ENCODE measurements around the gene EIF4G3.

Gene EIF4G3

GRCh38 chr1:20993716-20994575, 182.8 kb downstream of the EIF4G3 start:
- Histone ChIP-seq H3F3A (ENCODE audit: insufficient read depth, low read length) (no peaks in the 10 kb centered on the region), H3K27me3 (ENCODE audit: insufficient read depth, low read length) (no peaks in the 10 kb centered on the region), H3K4me2 (ENCODE audit: low read length) (no peak overlapping the region), H3K36me3 (ENCODE audit: insufficient read depth, low read length) (no peaks in the 10 kb centered on the region), H3K4me1 (ENCODE audit: insufficient read depth, low read length, severe bottlenecking) (peaks cover 10% of the 10 kb centered on the region), H3K9me2 (ENCODE audit: low read depth, low read length) (no peaks in the 10 kb centered on the region), H3K9me3 (ENCODE audit: low read length) (no peaks in the 10 kb centered on the region), H3K27ac (ENCODE audit: low read depth, low read length, poor library complexity, severe bottlenecking) (no peak overlapping the region), H4K20me1 (ENCODE audit: insufficient read depth, low read length) (no peaks in the 10 kb centered on the region), H3K79me2 (ENCODE audit: insufficient read depth, low read length) (no peaks in the 10 kb centered on the region), H3K9ac (ENCODE audit: low read length) (no peak overlapping the region), H3K4me3 (ENCODE audit: low read depth, low read length, poor library complexity, severe bottlenecking) (no peak overlapping the region), H2AFZ (ENCODE audit: low read length) (no peak overlapping the region)
- TF ChIP-seq EZH2 (IDR thresholded peaks at IDR 0.05; ENCODE audit: borderline replicate concordance, low read length) (no peak), CTCF (IDR thresholded peaks at IDR 0.05; ENCODE audit: low read length) (no peak)

DNA sequence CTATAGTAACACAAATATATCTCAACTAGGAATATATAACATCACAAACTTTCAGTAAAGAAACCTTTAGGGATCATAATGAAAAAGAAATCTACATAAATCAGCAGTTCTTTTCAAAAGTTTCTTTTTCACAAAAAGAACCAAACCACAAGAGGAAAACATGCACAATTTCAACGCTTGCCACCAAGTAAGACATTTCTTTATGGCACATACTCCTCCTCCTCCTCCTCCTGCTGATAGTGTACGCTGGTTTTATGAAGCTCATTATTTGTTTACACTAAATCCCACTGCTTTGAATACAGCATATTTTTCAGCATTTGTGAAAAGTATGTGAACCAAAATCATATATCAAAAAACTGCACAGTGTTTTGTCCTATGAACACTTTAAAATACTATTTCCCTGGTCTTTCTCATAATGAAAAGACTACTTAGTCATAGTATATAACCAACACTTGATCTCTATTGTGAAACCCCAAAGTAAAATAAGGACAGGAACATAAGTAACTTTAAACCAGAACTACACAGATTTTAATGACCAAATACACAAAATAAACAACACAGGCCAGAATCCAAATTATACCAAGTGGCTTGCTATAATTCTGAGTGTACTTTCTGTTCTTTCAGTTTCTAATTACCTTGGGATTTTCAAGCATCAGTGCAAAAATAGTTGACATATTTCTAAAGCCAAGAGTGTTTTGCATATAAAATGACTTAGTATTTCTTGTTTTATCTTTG, 184.2 kb downstream of the EIF4G3 start:
- Histone ChIP-seq H3K79me2 (ENCODE audit: insufficient read depth, low read length) (no peaks in the 10 kb centered on the region), H3K9ac (ENCODE audit: low read length) (no peak overlapping the region), H3K27ac (ENCODE audit: low read depth, low read length, poor library complexity, severe bottlenecking) (no peak overlapping the region), H3K27me3 (ENCODE audit: insufficient read depth, low read length) (no peaks in the 10 kb centered on the region), H3K4me3 (ENCODE audit: low read depth, low read length, poor library complexity, severe bottlenecking) (no peak overlapping the region), H4K20me1 (ENCODE audit: insufficient read depth, low read length) (no peaks in the 10 kb centered on the region), H3F3A (ENCODE audit: insufficient read depth, low read length) (no peaks in the 10 kb centered on the region), H3K4me1 (ENCODE audit: insufficient read depth, low read length, severe bottlenecking) (peaks cover 10% of the 10 kb centered on the region), H3K9me3 (ENCODE audit: low read length) (no peaks in the 10 kb centered on the region), H2AFZ (ENCODE audit: low read length) (no peak overlapping the region), H3K4me2 (ENCODE audit: low read length) (no peak overlapping the region), H3K36me3 (ENCODE audit: insufficient read depth, low read length) (no peaks in the 10 kb centered on the region), H3K9me2 (ENCODE audit: low read depth, low read length) (no peaks in the 10 kb centered on the region)
- TF ChIP-seq EZH2 (IDR thresholded peaks at IDR 0.05; ENCODE audit: borderline replicate concordance, low read length) (no peak), CTCF (IDR thresholded peaks at IDR 0.05; ENCODE audit: low read length) (no peak)

DNA sequence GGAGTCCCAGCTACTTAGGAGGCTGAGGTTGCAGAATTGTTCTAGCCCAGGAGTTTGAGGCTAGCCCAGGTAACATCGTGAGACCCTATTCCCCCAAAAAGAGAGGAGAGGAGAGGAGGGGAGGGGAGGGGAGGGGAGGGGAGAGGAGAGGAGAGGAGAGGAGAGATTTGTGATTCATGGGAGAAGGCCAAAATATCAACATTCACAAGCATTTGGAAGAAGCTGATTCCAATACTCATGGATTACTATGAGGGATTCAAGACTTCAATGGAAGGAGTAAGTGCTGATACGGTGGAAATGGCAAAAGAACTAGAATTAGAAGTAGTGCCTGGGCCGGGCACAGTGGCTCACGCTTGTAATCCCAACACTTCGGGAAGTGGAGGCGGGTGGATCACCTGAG, 187.8 kb downstream of the EIF4G3 start:
- Histone ChIP-seq H3F3A (ENCODE audit: insufficient read depth, low read length) (no peaks in the 10 kb centered on the region), H4K20me1 (ENCODE audit: insufficient read depth, low read length) (no peaks in the 10 kb centered on the region), H3K4me3 (ENCODE audit: low read depth, low read length, poor library complexity, severe bottlenecking) (no peak overlapping the region), H3K27me3 (ENCODE audit: insufficient read depth, low read length) (no peaks in the 10 kb centered on the region), H3K9me2 (ENCODE audit: low read depth, low read length) (no peaks in the 10 kb centered on the region), H3K9me3 (ENCODE audit: low read length) (no peaks in the 10 kb centered on the region), H3K36me3 (ENCODE audit: insufficient read depth, low read length) (no peaks in the 10 kb centered on the region), H3K9ac (ENCODE audit: low read length) (no peak overlapping the region), H3K27ac (ENCODE audit: low read depth, low read length, poor library complexity, severe bottlenecking) (no peak overlapping the region), H2AFZ (ENCODE audit: low read length) (no peak overlapping the region), H3K4me1 (ENCODE audit: insufficient read depth, low read length, severe bottlenecking) (peaks cover 10% of the 10 kb centered on the region), H3K79me2 (ENCODE audit: insufficient read depth, low read length) (no peaks in the 10 kb centered on the region), H3K4me2 (ENCODE audit: low read length) (no peak overlapping the region)
- no peak for TF ChIP-seq CTCF (IDR thresholded peaks at IDR 0.05; ENCODE audit: low read length)
- no peak for TF ChIP-seq EZH2 (IDR thresholded peaks at IDR 0.05; ENCODE audit: borderline replicate concordance, low read length)

Data from OCI-LY1 (cell line).